Epithelial cell of esophagus (primary cell): ENCODE data around the gene NFKBIB.
"Not testable (repeated sequence)": the region's sequence is repeated elsewhere in the genome, so short reads cannot be mapped to it uniquely, and the experiment has no call there.

Experiments used
- DNase-seq: peaks from one replicate; pipeline ENCODE4 v3.0.0; 2010; ENCODE audit warnings: low read depth
- H3K4me3 ChIP-seq: 2 replicates; pipeline ENCODE4 v1.5.1; 2011; ENCODE audit warnings: mild to moderate bottlenecking, low read length, control low read depth
- TF ChIP-seq, protein P1 (sequence below): IDR thresholded peaks from 2 replicates; pipeline ENCODE4 v1.5.1; 2011; ENCODE audit warnings: low read depth, mild to moderate bottlenecking, low read length, control low read depth, inconsistent platforms; ENCODE audit not compliant: insufficient read depth; ENCODE audit errors: missing control alignments

Gene NFKBIB

DNA sequence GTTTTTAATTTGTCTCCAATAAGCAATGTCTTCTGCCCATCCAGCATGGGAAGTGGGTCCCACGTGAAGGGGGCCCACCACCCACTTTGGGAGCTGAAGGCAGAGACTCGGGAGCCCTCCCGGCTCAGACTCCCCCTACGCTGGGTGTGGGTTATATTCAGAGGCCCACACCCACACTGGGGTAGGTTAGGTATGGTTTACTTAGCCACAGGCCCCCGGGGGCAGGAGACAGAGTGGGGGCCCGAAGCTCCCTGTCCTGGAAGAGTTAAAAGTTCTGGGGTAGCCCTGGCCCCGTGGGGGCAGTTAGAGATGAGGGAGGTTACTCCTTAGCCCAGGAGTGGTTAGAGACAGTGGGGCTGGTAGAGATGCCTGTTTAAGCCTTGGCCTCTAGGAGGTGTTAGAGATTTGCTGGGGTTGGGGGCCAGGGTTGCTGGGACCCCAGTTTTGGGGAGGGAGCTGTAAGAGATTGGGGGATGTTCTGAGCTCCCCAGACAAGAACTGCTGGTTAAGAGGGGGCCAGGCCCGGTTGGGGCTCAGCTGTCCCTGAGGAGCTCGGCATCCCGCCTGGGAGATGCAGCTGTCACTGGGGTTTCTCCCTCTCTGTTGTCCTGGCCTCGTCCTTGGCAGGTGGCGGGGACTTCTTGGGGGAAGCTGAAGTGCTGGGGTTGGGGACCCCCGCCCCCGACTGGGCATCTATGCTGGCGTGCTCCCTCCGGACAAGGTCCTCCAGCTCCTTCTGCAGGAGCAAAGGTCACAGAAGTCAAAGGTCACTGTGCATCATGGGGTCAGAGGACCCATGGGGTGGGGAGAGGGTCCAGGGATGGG is 21.0 kb upstream of the NFKBIB start:
- TF ChIP-seq, protein P1, sequence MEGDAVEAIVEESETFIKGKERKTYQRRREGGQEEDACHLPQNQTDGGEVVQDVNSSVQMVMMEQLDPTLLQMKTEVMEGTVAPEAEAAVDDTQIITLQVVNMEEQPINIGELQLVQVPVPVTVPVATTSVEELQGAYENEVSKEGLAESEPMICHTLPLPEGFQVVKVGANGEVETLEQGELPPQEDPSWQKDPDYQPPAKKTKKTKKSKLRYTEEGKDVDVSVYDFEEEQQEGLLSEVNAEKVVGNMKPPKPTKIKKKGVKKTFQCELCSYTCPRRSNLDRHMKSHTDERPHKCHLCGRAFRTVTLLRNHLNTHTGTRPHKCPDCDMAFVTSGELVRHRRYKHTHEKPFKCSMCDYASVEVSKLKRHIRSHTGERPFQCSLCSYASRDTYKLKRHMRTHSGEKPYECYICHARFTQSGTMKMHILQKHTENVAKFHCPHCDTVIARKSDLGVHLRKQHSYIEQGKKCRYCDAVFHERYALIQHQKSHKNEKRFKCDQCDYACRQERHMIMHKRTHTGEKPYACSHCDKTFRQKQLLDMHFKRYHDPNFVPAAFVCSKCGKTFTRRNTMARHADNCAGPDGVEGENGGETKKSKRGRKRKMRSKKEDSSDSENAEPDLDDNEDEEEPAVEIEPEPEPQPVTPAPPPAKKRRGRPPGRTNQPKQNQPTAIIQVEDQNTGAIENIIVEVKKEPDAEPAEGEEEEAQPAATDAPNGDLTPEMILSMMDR, result no peak
- no peak for DNase-seq
- H3K4me3 ChIP-seq, result no peak overlapping the region

DNA sequence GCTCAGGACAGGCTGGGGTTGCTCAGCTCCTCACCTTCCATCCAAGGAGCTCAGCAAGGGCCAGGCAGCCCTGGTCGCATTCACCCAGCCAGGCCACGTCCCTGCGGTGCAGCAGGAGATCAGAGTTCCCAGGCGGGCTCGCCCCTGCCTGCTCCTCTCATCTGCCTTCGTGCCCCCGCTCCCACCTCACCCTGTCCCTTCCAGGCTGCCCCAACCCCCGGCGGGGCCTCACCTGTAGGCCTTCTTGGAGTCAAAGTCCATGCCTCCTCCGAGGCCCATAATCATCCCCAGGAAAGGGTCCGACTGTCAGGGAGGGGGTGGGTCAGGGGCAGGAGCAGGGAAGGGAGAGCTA is 20.4 kb upstream of the NFKBIB start:
- TF ChIP-seq, protein P1, result no peak
- H3K4me3 ChIP-seq, result no peak overlapping the region
- no peak for DNase-seq

DNA sequence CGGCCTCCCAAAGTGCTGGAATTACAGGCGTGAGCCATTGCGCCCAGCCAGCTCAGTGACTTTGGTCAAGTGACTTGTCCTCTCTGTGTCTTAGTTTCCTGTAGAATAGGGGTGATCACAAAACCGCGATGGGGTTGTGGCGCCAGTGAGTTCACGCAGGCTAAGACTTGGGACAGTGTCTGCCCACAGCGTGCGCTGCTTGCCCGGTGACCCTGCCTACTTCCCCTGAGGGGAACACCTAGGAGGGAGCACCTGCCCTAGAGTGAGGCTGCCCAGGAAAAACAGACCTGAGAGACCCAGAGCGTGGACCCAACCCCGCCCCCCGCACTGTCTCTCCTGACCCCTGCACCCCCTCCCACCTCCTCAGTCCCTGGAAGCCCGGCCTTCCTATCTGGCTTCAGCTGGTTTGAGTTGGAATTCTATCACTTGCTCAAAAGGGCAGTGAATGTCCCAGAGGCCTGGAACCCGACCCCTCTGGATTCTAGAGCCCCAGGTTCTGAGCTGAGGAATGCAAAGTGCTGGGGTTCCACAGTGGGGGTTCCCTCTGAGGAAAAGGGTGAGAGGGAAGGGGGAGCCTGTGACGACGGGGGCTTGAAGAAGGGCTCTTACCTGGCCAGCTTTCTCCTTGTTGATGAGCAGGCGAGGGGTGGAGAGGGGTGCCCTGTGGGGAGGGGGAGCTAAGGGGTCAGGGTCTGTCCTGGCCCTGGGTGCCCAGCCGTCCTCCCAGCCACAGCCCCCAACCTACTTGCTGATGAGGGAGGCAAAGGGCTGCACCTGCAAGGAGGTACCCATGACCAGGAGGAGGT is 19.5 kb upstream of the NFKBIB start:
- DNase-seq, result no peak
- no peak overlapping the region for H3K4me3 ChIP-seq
- TF ChIP-seq, protein P1, result no peak

DNA sequence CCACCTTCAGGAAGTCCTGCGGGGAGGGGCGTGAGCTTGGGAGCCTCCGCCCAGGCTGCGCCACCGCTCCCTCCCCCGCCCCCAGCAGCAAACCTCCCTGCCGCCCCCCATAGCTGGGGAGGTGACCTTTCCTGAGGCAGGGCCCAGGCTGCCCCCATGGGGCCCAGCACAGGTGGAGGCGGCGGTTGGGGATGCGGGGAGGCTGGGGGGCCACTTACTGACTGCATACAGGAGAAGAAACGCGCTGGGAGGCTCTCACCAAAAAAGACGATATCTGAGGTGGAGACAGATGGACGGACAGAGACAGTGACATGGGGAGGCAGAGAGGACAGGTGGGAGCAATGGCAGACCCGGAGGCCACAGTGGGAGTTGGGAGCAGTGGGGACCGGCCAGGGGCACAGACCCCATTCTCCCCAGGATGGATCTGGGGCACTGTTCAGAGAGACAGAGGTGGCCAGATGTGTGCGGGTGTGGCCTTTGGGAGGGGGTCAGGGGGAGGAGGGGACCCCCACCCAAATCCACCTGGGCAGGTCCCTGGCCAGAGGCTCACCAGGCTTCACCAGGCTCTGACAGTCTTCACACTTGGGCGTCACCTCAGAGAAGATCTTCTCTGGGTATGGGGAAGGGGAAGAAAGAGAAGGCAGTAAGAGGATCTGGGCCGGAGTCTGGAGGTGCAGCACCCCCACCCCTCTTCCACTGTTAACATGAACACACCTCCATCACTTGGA is 18.7 kb upstream of the NFKBIB start:
- H3K4me3 ChIP-seq, result no peak overlapping the region
- DNase-seq, result no peak
- TF ChIP-seq, protein P1, result no peak

DNA sequence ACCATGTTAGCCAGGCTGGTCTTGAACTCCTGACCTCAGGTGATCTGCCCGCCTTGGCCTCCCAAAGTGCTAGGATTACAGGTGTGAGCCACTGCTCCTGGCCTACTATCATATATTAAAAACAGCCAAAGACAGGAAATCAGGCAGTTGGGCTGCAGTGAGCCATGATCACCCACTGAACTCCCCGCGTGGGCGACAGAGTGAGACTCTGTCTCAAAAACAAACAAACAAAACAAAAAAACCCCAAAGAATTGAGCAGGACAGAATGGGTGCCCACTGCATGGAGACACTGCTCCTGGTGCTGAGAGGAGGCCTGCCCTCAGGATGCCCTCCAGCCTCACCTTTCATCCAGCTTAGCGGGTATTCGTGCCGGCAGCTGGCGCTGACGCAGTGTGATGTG is 16.5 kb upstream of the NFKBIB start:
- H3K4me3 ChIP-seq, result no peak overlapping the region
- TF ChIP-seq, protein P1, result no peak
- DNase-seq, result no peak

DNA sequence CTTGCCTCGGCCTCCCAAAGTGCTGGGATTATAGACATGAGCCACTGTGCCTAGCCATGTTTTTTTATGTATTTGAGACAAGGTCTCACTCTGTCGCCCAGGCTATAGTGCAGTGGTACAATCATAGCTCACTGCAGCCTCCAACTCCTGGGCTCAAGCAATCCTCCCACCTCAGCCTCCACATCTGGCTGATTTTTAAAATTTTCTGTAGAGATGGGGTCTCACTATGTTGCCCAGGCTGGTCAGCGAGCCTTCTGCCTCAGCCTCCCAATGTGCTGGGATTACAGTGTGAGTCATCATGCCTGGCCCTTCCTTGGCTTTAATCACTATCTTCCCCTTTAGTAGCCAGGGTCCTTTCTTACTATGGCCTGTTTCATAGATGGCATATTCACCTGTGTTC is 15.1 kb upstream of the NFKBIB start:
- not testable (repeated sequence) for DNase-seq, H3K4me3 ChIP-seq

DNA sequence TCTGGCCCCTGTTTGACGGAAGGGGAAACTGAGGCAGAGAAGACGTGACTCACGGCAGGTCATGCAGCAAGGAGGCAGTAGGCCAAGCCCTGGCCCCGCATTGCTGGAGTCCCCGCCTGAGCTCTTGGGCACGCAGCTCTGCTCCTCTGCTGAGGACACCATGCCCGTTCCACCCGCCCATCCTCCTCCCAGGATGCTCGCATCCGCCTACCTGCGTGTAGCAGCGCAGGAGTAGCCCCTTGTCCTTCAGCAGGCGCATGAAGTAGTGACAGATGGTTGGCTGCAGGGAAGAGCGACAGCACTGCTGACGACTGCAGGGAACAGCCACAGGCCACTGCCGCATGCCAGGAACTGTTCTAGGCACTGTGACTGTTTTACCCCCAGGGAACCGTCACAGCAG is 10.9 kb upstream of the NFKBIB start:
- TF ChIP-seq, protein P1, result no peak
- DNase-seq, result no peak
- no peak overlapping the region for H3K4me3 ChIP-seq
